GM12865 (cell line): ENCODE results near the gene AHR.
"Not testable (repeated sequence)": the region's sequence is repeated elsewhere in the genome, so short reads cannot be mapped to it uniquely, and the experiment has no call there.

ENCODE experiments used
- DNase-seq: peaks from one replicate; pipeline ENCODE4 v3.0.0; 2010; ENCODE audit warnings: low read depth
- H3K4me3 ChIP-seq: 2 replicates; pipeline ENCODE4 v1.5.1; 2011; ENCODE audit warnings: mild to moderate bottlenecking, low read depth, low read length, control low read depth
- CTCF ChIP-seq: IDR thresholded peaks from 2 replicates; pipeline ENCODE4 v1.5.1; 2011; ENCODE audit warnings: low read length, control low read depth, low read depth, inconsistent platforms; ENCODE audit not compliant: insufficient read depth; ENCODE audit errors: missing control alignments

The AHR gene

GRCh38 chr7:17391366-17391765 lies 92.9 kb downstream of the AHR start:
- TF ChIP-seq CTCF, result no peak
- DNase-seq, result no peak
- H3K4me3 ChIP-seq, result no peak overlapping the region

GRCh38 chr7:17392846-17393245 lies 94.4 kb downstream of the AHR start:
- DNase-seq, result no peak
- no peak overlapping the region for H3K4me3 ChIP-seq
- TF ChIP-seq CTCF, result no peak

GRCh38 chr7:17394563-17394962 lies 96.1 kb downstream of the AHR start:
- DNase-seq, H3K4me3 ChIP-seq: not testable (repeated sequence)
